Hematopoietic multipotent progenitor cell treated with erythropoietin and hydrocortisone succinate and interleukin-3 and kit ligand, for 4 days (in vitro differentiated cells): Measurements from ENCODE around the gene RDH16.
A peak's percentile ranks its signal among the peaks of the same experiment; 100 is the strongest.

ENCODE experiments used
- DNase-seq: peaks from one replicate; pipeline ENCODE4 v3.0.0-alpha.2; 2015

The RDH16 gene, protein sequence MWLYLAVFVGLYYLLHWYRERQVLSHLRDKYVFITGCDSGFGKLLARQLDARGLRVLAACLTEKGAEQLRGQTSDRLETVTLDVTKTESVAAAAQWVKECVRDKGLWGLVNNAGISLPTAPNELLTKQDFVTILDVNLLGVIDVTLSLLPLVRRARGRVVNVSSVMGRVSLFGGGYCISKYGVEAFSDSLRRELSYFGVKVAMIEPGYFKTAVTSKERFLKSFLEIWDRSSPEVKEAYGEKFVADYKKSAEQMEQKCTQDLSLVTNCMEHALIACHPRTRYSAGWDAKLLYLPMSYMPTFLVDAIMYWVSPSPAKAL

DNA sequence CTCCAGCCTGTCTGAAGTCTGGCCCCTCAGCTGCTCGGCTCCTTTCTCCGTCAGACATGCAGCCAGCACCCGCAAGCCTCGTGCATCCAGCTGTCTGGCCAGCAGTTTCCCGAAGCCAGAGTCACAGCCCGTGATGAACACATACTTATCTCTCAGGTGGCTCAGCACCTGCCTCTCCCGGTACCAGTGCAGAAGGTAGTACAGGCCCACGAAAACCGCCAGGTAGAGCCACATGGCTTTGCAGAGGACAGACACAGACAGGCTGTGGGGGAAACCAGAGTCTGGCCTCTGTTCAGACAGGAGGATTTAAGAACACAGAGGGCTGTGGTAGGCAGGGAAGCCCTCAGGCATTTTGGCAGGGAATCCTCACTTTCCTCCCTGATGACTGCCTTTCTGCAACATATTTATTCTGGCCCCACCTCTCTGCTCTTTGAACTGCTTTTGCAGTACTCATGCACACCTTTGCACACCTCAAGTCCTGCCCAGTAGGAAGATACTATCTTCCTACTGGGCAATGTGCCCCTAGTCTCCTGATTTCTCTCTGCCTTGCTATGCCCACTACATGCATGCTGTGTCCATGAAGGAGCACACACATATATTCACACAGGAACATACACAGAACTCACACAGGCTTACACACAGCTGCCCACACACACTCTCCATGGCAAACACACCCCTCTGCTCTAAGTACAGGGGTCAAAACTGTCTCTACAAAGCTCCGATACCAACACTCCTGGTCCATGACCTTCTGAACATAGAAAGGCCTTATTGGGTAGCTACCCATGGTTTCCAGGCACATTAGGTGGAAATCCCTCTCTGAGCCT is at the start of gene RDH16:
Gene RDH16 (minus strand): TSS at position 380 of the 824 bp plus-strand sequence. CDS start 146 bp downstream, at position 234.
- no peak for DNase-seq

DNA sequence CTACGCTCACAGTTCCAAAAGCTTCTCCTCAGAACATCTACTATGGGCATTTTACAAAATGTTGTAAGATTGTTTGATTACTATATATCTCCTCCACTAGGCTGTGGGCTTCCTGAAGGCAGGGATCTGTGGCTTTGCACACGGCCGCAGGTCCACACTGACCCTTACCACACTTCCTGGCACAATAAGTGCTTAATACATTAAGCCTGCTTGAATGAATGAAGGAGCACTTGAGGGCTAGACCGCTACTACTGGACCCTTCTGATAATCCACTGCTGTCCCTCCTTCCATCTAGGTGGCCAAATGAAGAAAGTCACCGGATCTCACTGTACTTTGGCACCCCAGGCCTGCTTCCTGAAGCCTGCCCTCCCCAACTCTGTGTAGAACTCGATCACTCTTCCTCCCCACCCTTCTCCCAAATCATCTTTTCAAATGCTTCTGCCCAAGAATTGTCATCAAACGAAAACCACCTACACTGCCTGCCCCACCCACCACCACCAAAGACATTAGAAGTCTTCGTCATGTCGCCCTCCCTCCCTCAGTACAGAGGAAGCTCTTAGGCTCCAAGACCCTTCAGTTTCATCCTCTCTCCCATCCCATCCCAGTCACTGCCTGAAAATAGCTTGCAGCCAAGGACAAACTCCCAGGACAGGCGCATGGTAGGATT is 49.5 kb upstream of the RDH16 start:
- DNase-seq: peak; percentile 69

DNA sequence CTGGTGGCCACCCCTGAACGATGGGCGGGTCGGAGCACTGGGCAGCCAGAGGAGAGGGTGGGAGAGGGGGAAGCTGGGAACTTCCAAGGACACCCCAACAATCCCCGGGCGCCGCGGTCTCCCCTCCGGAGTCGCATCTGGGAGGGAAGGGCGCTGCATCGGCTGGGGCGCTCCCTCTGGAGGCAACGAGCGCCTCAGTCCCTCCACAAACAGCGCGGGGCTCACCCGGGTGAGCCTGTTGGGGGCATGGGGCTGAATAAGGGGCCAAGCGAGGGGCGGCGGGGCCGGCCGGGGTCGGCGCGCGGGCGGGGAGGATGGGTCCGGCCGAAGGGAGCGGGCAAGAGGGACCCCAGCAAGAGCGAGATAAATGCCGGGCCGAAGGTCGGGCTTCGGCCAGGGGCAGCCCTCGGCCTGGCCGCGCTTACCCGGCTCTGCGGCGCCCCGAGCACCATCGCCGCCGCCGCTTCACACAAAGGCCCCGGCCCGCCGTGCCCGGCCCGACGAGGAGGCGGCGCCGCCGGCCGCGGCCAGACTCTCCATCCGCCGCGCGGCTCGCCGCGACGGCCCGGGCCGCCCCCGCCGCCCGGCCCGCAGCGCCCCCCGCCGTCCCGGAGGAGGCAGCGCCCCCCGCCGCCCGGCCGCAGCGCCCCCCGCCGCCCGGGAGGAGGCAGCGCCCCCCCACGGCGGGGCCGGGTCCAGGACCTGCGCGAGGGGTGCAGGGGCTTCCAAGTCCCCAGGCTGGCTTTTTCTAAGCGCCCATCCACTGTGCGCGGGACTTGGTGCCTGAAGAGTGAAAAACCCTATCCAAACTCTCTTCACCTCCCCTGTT is 48.8 kb upstream of the RDH16 start, which contains the start of gene ZBTB39:
Gene ZBTB39 (minus strand): TSS at position 567 of the 829 bp plus-strand sequence. CDS start 1,629 bp downstream, outside the sequence.
- peak; percentile 86 for DNase-seq

DNA sequence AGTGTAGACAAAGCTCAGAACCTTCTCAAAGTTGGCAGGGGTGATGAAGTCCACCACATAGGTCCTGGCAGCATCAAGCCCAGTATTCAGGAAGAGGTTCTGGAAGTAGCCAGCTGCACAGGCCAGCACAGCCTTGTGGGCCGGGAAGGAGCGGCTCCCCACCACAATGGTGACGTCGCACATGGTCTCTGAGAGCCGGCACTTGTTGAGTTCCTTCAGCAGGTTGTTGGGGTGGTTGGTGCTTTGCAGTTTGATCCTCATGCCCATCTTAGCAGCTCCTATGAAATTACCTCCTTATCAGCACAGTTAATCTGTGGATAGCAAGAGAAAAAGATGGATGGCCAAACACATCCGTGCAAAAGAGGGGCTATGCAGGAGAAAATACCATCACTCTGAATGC is 47.2 kb upstream of the RDH16 start:
- no peak for DNase-seq

DNA sequence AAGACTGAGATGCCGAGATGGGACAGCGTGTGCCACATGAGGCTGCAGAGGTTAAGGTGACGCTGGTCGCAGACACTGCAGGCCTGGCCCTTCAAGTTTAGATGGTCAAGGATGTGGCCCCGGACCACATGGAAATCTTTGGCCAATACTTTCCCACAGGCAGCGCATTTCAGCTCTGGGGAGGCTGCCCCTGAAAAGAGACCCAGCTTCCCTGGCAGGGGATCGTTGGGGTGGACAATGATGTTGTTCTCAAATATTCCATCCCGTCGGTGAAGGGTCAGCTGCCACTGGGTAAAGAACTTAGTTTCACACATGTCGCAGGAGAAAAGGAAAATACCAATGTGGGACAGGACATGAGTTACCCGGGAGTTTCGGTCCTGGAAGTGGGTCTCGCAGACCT is 46.0 kb upstream of the RDH16 start:
- DNase-seq: no peak

DNA sequence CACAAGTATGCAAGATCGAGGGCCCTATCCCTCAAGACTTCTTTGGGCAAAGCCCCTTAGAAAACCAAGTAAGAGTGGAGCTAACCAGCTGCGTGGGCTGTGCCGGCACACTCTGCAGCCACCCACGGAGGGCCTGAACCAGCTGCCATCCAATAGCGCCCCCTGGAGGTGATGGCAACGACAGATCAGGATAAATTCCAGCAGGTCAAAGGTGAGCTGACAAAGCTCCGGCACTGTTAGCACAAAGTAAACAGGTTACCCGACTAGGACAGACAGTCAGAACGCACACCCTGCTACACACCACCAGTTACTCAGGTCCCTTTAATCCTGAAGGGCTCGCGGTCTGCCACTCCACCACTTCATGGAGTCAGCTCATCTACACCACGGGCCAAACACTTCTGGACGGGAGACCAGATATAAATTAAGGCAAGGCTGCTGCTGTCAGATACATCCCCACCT is 44.1 kb upstream of the RDH16 start:
- DNase-seq: peak; percentile 86

DNA sequence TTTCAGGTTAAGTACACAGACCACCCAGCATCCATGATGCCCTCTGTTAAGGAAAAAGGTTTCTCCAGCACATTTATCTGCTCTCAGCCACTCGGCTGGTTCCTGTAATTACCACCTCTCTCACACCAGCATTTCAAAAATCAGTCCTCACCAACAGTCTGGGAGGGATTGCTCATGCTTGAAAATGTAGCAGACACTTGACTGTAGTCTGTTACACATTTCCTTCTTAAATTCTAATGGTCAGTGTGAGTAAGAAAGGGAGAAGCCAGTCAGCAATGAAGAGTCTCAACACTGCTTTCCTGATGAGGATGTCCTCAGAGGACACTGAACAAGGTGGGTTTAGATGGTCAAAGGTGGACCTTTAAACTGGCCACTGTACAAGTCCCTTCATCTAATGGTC is 43.0 kb upstream of the RDH16 start:
- DNase-seq: no peak

DNA sequence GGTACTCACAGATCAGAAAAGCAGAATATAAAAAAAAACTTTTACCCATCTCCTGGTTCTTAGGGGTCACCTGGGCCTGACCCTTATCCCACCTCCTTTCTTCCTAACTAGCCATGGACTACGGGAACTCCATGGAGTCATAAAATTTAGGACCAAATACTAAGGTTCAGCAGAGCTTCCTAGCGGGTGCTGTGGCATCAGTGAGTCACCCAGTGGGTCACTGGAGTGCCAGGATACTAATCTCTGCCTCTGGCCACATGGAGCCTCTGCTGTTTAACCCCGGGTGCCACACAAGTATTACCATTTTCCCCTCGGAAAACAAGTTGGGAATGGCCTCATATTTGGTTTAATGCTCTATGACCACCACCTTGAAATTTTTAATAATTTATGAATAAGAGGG is 42.0 kb upstream of the RDH16 start:
- DNase-seq: no peak

DNA sequence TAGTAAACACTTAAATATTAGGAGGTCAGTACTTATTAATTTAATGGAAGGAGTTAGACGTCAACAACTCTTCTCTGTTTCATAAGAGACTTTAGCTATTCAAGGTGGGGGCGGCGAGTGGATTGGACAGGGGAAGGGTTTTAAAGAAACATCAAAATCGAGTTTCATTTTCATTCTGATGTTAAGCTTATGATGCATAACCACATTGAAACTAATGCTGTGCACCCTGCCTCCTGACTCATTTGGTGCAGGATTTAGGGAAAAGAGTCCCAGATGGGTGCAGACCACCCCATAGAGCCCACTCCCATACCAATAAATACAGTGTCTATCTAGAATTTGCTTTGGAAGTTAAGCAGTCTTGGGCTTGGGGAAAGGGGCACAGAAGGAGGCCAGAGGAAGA is 41.6 kb upstream of the RDH16 start:
- no peak for DNase-seq

DNA sequence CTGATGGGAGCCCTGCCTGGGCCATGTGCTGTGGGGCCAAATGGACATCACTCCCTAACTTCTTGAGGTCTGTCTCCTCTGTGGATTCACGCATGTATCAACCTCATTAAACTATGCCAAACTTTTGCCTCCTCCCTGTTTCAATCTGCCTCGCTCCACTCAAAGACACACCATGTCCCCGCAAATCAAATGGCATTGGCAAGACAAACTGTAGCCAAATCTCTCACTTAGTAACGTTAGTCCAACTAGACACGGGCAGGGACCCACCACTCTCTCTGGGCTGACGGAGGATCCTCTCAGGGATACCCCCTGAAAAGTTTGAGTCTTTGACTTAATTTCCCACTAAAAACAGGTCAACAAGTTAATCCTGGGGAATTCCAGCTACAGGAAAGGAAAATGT is 40.9 kb upstream of the RDH16 start:
- DNase-seq: no peak

DNA sequence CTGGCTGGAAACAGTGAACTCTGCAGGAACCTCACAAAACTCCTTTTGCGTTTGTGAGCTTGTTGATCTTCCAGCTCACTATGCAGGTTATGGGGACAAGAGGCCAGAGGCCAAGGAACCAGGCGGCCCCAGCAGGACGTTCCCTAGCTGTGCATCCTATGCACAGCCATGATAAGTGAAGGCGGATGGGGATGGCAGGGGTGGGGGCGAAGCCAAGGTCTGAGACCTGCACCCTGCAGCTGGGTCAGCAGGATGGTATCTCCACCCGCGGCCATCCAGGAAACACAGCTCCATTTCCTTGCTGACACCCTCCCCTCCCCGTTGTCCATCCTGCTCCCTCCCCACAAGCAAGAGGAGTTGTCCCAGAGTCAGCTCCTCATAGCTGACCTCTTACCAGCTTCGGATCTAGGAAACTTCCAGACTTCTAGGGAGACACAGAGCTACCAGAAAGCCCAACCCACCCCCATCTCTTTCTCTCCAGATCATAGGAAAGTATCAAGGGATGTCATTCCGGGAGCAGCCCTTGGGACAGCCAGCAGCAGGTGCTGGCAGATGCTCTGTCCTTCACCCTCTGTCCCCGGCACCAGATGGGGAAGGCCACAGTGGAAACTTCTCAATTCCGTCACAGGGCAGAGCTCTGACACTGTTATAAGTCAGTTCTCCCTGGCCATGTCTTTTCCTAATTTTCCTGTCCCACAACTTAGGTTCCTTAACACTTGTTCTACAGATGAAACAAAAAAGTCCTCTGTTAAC is 39.6 kb upstream of the RDH16 start:
- no peak for DNase-seq

DNA sequence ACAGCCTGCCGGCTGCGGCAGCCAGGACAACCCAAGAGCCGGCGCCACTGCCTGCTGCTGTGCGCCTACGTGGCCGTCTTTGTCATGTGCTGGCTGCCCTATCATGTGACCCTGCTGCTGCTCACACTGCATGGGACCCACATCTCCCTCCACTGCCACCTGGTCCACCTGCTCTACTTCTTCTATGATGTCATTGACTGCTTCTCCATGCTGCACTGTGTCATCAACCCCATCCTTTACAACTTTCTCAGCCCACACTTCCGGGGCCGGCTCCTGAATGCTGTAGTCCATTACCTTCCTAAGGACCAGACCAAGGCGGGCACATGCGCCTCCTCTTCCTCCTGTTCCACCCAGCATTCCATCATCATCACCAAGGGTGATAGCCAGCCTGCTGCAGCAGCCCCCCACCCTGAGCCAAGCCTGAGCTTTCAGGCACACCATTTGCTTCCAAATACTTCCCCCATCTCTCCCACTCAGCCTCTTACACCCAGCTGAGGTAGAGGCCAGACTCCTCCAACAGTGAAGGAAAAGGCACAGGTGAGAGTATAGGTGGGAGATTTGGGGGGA is 38.6 kb upstream of the RDH16 start:
- no peak for DNase-seq

DNA sequence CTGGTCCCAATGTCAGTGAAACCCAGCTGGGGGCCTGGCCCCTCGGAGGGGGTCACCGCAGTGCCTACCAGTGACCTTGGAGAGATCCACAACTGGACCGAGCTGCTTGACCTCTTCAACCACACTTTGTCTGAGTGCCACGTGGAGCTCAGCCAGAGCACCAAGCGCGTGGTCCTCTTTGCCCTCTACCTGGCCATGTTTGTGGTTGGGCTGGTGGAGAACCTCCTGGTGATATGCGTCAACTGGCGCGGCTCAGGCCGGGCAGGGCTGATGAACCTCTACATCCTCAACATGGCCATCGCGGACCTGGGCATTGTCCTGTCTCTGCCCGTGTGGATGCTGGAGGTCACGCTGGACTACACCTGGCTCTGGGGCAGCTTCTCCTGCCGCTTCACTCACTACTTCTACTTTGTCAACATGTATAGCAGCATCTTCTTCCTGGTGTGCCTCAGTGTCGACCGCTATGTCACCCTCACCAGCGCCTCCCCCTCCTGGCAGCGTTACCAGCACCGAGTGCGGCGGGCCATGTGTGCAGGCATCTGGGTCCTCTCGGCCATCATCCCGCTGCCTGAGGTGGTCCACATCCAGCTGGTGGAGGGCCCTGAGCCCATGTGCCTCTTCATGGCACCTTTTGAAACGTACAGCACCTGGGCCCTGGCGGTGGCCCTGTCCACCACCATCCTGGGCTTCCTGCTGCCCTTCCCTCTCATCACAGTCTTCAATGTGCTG is 38.0 kb upstream of the RDH16 start:
- no peak for DNase-seq

DNA sequence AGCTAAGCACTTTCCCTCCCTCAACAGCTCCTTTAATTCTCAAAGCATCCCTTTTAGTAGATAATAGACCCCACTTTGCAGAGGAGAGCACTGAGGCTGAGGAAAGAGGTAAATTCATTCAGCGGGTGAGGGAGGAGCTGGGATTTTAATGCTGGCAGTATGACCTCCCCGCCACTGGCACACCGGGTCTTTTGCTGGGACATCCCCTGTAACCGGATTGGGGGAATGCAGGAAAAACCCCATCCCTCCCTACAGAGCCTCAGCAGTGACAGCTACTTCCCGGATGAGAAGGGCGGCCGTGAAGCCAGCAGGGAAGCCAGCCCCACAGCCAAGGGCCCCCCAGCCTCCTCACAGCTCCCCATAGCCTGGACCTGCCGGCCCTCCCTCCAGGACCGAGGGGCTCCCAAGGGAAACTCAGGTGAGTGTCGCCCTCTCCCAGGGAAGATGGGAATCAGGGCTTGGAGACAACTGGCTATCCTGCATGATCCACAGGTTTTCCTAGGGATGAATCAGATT is 36.9 kb upstream of the RDH16 start:
- no peak for DNase-seq

DNA sequence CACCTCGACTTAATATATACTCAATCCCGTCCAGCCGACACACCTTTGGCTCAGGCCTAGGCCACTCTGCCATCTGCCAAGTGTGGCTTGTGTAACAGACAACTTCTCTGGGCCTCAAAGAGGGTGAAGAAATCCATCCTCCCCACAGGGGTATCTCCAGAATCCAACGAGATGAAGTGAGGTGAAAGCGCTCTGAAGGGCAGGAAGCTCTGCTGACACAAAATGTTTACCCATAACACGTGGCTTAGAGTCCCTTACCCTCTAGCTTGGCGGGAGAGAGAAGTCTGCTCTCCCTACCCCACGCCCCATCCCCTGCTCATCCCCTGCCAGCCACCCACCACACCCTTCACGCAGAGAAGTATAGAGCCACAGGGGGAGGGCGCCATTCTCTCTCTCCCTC is 35.9 kb upstream of the RDH16 start:
- DNase-seq: no peak

DNA sequence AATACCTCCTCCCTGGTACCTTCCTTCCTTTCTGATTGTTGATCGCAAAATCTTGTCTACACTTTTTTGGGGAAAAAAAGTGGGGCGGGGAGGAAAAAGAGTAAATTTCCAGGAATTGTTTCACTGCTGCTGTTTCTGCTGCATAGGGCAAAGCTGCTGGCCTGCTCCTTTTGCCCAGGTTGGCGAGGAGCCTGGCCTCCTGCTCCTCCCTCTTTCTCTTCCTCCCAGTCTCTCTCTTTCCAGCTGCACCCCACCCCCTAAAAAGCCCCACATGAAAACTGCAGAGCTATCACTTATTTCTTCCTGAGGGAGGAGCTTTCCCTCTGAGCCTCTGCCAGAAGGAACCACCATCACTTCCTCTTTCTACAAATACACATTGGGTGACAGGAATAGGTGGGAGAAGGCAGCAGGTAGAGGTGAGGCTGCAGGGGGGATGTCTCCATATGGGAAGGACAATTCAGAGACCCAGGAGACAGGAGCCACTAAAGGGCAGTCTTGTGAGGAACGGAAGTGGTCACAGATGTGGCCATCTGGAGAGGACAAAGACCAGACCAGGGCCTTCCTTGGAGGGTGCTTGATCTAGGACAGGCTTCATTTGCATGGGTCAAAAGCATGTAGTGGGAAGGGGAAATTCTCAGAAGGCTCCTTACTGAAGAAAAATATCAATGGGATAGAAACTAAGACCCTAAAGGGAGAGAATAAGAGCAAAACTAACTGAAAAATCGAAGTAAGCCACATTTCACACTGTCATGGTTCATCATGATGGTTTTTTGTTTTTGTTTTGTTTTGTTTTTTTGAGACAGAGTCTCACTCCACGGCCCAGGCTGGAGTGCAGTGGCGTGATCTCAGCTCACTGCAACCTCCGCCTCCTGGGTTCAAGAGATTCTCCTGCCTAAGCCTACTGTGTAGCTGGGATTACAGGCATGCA is 34.2 kb upstream of the RDH16 start:
- peak; percentile 69 for DNase-seq

DNA sequence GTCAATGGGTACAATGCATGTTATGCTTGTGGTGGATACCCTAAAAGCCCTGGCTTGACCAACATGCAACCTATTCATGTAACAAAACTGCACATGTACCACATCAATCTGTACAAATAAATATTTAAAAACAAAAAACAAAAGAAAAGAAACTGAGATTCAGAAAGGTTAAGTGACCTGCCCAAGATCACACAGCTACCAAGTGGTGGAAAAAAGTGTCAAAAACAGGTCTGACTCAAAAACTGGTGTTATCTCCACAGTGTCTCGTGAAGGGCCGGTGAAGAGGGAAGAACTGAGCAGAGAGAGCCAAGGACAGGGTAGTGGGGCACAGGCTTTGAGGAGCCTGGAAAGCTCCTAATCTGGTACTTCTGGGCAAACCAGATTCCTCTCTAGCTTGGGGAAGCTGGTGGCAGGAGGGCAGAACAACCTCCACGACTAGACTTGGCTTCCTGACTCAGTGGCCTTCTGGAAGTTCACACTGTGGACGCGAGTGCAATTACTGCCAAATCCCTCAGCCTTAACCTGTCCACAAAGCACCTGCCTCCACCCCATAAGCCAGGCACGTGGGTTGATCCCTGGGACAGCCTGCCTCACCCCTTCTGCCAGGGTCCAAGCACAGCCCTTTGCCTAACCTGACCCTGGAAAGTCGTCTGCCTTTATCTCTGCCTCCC is 33.4 kb upstream of the RDH16 start:
- no peak for DNase-seq

DNA sequence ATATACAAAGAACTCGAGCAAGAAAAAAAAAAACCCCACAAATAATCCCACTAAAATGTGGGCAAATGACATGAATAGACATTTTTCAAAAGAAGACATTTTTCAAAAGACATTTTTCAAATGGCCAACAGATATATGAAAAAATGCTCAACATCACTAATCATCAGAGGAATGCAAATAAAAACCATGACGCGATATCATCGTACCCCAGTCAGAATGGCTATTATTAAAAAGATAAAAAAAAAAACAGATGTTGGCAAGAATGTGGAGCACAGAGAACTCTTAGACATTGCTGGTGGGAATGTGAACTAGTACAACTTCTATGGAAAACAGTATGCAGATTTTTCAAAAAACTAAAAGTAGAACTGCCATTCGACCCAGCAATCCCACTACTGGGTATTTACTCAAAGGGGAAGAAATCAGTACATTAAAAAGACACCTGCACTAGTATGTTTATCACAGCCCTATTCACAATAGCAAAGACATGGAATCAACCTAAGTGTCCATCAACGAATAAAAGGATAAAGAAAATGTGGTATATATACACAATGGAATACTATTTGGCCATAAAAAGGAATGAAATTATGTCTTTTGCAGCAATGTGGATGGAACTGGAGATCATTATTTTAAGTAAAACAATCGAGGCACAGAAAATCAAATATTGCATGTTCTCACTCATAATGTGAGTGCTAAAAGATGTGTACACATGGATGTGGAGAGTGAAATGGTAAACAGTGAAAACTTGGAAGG is 32.6 kb upstream of the RDH16 start:
- no peak for DNase-seq
